HEK293 (cell line): ENCODE measurements around the gene FIS1.

Experiments used
- GLI4 ChIP-seq: fragments of 450-650 bp; formaldehyde crosslinking; IDR thresholded peaks from 2 replicates; pipeline ENCODE4 v1.5.1; 2016; ENCODE audit warnings: missing biosample characterization, missing genetic modification characterization
- REPIN1 ChIP-seq: fragments of 450-650 bp; formaldehyde crosslinking; IDR thresholded peaks from 2 replicates; pipeline ENCODE4 v1.5.1; 2017; ENCODE audit warnings: missing biosample characterization, missing genetic modification characterization, low read depth
- YY2 ChIP-seq: fragments of 450-650 bp; formaldehyde crosslinking; IDR thresholded peaks from 2 replicates; pipeline ENCODE4 v1.5.1; 2016; ENCODE audit warnings: missing biosample characterization, missing genetic modification characterization
- ZBTB20 ChIP-seq: fragments of 450-650 bp; formaldehyde crosslinking; IDR thresholded peaks from 2 replicates; pipeline ENCODE4 v1.5.1; 2016; ENCODE audit warnings: missing biosample characterization, missing genetic modification characterization
- ZFHX2 ChIP-seq: fragments of 450-650 bp; formaldehyde crosslinking; conservative IDR thresholded peaks from 2 replicates; pipeline ENCODE4 v1.5.1; 2016; ENCODE audit warnings: missing biosample characterization, missing genetic modification characterization
- ZFP37 ChIP-seq: fragments of 450-650 bp; formaldehyde crosslinking; IDR thresholded peaks from 2 replicates; pipeline ENCODE4 v1.5.1; 2016; ENCODE audit warnings: missing biosample characterization, missing genetic modification characterization
- ZIC2 ChIP-seq: fragments of 450-650 bp; formaldehyde crosslinking; IDR thresholded peaks from 2 replicates; pipeline ENCODE4 v1.5.1; 2016; ENCODE audit warnings: missing biosample characterization, missing genetic modification characterization
- ZNF175 ChIP-seq: fragments of 450-650 bp; formaldehyde crosslinking; IDR thresholded peaks from 2 replicates; pipeline ENCODE4 v1.5.1; 2016; ENCODE audit warnings: missing biosample characterization, missing genetic modification characterization
- ZNF324 ChIP-seq: fragments of 450-650 bp; formaldehyde crosslinking; IDR thresholded peaks from 2 replicates; pipeline ENCODE4 v1.5.1; 2016; ENCODE audit warnings: missing biosample characterization, missing genetic modification characterization
- ZNF501 ChIP-seq: fragments of 450-650 bp; formaldehyde crosslinking; IDR thresholded peaks from 2 replicates; pipeline ENCODE4 v1.5.1; 2016; ENCODE audit warnings: missing biosample characterization, missing genetic modification characterization
- ZNF600 ChIP-seq: fragments of 450-650 bp; formaldehyde crosslinking; IDR thresholded peaks from 2 replicates; pipeline ENCODE4 v1.5.1; 2016; ENCODE audit warnings: missing biosample characterization, missing genetic modification characterization
- ZNF660 ChIP-seq: fragments of 450-650 bp; IDR thresholded peaks from 2 replicates; pipeline ENCODE4 v1.5.1; 2018; ENCODE audit warnings: missing biosample characterization, mild to moderate bottlenecking, missing genetic modification characterization
- ZNF76 ChIP-seq: fragments of 450-650 bp; formaldehyde crosslinking; IDR thresholded peaks from 2 replicates; pipeline ENCODE4; 2016; ENCODE audit warnings: low read depth, missing biosample characterization, missing genetic modification characterization, borderline replicate concordance
- ZNF785 ChIP-seq: fragments of 450-650 bp; formaldehyde crosslinking; IDR thresholded peaks from 2 replicates; pipeline ENCODE4 v1.5.1; 2016; ENCODE audit warnings: missing biosample characterization, missing genetic modification characterization
- ZSCAN30 ChIP-seq: fragments of 450-650 bp; IDR thresholded peaks from 2 replicates; pipeline ENCODE4 v1.5.1; 2018; ENCODE audit warnings: missing biosample characterization, mild to moderate bottlenecking, missing genetic modification characterization, moderate library complexity
- TF ChIP-seq, protein P1 (sequence below): fragments of 450-650 bp; formaldehyde crosslinking; IDR thresholded peaks from 2 replicates; pipeline ENCODE4 v1.5.1; 2016; ENCODE audit warnings: missing biosample characterization, missing genetic modification characterization
- TF ChIP-seq, protein P2 (sequence below): fragments of 450-650 bp; formaldehyde crosslinking; conservative IDR thresholded peaks from 2 replicates; pipeline ENCODE4 v1.5.1; 2016; ENCODE audit warnings: low read depth, missing biosample characterization, missing genetic modification characterization
- TF ChIP-seq, protein P3 (sequence below): fragments of 450-650 bp; formaldehyde crosslinking; IDR thresholded peaks from 2 replicates; pipeline ENCODE4 v1.5.1; 2016; ENCODE audit warnings: missing biosample characterization, missing genetic modification characterization
- TF ChIP-seq, protein P4 (sequence below): fragments of 450-650 bp; formaldehyde crosslinking; conservative IDR thresholded peaks from 2 replicates; pipeline ENCODE4 v1.5.1; 2016; ENCODE audit warnings: low read depth, missing biosample characterization, missing genetic modification characterization
- TF ChIP-seq, protein P5 (sequence below): fragments of 450-650 bp; formaldehyde crosslinking; IDR thresholded peaks from 2 replicates; pipeline ENCODE4 v1.5.1; 2017; ENCODE audit warnings: missing biosample characterization, missing genetic modification characterization
- TF ChIP-seq, protein P6 (sequence below): fragments of 450-650 bp; formaldehyde crosslinking; IDR thresholded peaks from 2 replicates; pipeline ENCODE4 v1.5.1; 2016; ENCODE audit warnings: missing biosample characterization, missing genetic modification characterization, borderline replicate concordance
- TF ChIP-seq, protein P7 (sequence below): fragments of 450-650 bp; IDR thresholded peaks from 2 replicates; pipeline ENCODE4 v1.5.1; 2018; ENCODE audit warnings: missing biosample characterization, missing genetic modification characterization

FIS1 gene

DNA sequence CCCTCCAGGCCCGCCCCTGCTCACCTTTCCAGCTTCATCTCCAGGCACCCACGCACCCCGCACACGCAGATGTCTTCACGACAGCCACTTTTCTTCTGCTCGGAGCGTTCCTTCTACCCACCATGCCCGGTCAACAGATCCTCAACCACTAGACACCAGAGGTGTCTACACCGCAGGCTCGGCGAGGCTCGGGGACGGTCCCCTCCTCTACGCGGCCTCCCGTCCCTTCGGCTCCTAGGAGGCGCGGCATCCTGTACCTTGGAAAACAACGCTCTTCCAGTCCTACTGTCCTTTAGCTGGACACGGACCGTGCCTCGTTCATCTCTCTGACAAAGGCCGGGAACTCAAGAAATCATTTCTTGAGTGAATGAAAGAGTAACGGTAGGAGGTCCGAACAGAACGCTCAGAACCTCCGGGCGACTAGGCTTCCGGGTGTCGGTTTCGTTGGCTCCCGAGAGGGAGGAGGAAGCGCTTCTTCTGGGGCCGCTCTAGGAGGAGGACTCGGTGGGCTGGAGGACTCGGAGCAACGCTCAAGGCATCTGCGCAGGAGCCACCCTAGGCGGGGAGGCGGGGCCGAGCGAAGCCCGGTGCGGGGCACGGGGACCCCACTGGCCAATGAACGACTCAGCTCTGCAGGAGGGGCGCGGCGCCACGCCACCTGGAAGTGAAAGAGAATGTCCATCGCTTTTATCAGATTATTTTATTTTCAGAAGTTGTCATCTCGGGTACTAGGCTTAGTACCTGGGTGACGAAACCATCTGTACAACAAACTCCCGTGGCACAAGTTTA lies 7.2 kb upstream of the FIS1 start (continued):
- TF ChIP-seq, protein P1, sequence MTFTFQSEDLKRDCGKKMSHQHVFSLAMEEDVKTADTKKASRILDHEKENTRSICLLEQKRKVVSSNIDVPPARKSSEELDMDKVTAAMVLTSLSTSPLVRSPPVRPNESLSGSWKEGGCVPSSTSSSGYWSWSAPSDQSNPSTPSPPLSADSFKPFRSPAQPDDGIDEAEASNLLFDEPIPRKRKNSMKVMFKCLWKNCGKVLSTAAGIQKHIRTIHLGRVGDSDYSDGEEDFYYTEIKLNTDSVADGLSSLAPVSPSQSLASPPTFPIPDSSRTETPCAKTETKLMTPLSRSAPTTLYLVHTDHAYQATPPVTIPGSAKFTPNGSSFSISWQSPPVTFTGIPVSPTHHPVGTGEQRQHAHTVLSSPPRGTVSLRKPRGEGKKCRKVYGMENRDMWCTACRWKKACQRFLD (tag by site-specific recombination) = no peak
- TF ChIP-seq ZNF785 (tag by site-specific recombination) = no peak
- TF ChIP-seq, protein P2, sequence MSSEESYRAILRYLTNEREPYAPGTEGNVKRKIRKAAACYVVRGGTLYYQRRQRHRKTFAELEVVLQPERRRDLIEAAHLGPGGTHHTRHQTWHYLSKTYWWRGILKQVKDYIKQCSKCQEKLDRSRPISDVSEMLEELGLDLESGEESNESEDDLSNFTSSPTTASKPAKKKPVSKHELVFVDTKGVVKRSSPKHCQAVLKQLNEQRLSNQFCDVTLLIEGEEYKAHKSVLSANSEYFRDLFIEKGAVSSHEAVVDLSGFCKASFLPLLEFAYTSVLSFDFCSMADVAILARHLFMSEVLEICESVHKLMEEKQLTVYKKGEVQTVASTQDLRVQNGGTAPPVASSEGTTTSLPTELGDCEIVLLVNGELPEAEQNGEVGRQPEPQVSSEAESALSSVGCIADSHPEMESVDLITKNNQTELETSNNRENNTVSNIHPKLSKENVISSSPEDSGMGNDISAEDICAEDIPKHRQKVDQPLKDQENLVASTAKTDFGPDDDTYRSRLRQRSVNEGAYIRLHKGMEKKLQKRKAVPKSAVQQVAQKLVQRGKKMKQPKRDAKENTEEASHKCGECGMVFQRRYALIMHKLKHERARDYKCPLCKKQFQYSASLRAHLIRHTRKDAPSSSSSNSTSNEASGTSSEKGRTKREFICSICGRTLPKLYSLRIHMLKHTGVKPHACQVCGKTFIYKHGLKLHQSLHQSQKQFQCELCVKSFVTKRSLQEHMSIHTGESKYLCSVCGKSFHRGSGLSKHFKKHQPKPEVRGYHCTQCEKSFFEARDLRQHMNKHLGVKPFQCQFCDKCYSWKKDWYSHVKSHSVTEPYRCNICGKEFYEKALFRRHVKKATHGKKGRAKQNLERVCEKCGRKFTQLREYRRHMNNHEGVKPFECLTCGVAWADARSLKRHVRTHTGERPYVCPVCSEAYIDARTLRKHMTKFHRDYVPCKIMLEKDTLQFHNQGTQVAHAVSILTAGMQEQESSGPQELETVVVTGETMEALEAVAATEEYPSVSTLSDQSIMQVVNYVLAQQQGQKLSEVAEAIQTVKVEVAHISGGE (tag by site-specific recombination) = peak; percentile 93
- TF ChIP-seq, protein P3, sequence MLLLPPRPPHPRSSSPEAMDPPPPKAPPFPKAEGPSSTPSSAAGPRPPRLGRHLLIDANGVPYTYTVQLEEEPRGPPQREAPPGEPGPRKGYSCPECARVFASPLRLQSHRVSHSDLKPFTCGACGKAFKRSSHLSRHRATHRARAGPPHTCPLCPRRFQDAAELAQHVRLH (tag by site-specific recombination) = no peak
- 0 out of 2 replicates have a peak, but pooled peaks have one; percentile 50 for TF ChIP-seq ZNF600 (tag by site-specific recombination)
- TF ChIP-seq ZNF501 (tag by site-specific recombination) = peak; percentile 84
- TF ChIP-seq ZNF76 (tag by site-specific recombination) = peak; percentile 64; the same call in 1 of the 2 replicates
- TF ChIP-seq GLI4 = no peak
- 0 out of 2 replicates have a peak, but pooled peaks have one; percentile 31 for TF ChIP-seq ZFP37 (tag by site-specific recombination)
- TF ChIP-seq ZNF175 (tag by site-specific recombination) = no peak
- TF ChIP-seq ZBTB20 (tag by site-specific recombination) = peak; percentile 43; the same call in 1 of the 2 replicates
- TF ChIP-seq, protein P4, sequence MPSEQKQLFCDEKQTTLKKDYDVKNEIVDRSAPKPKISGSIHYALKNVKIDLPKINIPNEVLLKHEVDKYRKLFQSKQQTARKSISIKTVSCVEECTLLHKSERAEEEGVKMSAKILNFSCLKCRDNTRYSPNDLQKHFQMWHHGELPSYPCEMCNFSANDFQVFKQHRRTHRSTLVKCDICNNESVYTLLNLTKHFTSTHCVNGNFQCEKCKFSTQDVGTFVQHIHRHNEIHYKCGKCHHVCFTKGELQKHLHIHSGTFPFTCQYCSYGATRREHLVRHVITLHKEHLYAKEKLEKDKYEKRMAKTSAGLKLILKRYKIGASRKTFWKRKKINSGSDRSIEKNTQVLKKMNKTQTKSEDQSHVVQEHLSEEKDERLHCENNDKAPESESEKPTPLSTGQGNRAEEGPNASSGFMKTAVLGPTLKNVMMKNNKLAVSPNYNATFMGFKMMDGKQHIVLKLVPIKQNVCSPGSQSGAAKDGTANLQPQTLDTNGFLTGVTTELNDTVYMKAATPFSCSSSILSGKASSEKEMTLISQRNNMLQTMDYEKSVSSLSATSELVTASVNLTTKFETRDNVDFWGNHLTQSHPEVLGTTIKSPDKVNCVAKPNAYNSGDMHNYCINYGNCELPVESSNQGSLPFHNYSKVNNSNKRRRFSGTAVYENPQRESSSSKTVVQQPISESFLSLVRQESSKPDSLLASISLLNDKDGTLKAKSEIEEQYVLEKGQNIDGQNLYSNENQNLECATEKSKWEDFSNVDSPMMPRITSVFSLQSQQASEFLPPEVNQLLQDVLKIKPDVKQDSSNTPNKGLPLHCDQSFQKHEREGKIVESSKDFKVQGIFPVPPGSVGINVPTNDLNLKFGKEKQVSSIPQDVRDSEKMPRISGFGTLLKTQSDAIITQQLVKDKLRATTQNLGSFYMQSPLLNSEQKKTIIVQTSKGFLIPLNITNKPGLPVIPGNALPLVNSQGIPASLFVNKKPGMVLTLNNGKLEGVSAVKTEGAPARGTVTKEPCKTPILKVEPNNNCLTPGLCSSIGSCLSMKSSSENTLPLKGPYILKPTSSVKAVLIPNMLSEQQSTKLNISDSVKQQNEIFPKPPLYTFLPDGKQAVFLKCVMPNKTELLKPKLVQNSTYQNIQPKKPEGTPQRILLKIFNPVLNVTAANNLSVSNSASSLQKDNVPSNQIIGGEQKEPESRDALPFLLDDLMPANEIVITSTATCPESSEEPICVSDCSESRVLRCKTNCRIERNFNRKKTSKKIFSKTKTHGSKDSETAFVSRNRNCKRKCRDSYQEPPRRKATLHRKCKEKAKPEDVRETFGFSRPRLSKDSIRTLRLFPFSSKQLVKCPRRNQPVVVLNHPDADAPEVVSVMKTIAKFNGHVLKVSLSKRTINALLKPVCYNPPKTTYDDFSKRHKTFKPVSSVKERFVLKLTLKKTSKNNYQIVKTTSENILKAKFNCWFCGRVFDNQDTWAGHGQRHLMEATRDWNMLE (tag by site-specific recombination) = peak; percentile 46; the same call in 1 of the 2 replicates
- TF ChIP-seq ZNF324 (tag by site-specific recombination) = no peak
- peak; percentile 8; the same call in 1 of the 2 replicates for TF ChIP-seq ZIC2 (tag by site-specific recombination)
- TF ChIP-seq YY2 (tag by site-specific recombination) = no peak
- TF ChIP-seq ZNF660 = peak; percentile 40
- TF ChIP-seq ZFHX2 (tag by site-specific recombination) = peak; percentile 82
- no peak for TF ChIP-seq REPIN1 (tag by site-specific recombination)
- TF ChIP-seq, protein P5, sequence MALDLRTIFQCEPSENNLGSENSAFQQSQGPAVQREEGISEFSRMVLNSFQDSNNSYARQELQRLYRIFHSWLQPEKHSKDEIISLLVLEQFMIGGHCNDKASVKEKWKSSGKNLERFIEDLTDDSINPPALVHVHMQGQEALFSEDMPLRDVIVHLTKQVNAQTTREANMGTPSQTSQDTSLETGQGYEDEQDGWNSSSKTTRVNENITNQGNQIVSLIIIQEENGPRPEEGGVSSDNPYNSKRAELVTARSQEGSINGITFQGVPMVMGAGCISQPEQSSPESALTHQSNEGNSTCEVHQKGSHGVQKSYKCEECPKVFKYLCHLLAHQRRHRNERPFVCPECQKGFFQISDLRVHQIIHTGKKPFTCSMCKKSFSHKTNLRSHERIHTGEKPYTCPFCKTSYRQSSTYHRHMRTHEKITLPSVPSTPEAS (tag by site-specific recombination) = 0 out of 2 replicates have a peak, but pooled peaks have one; percentile 21
- TF ChIP-seq, protein P6, sequence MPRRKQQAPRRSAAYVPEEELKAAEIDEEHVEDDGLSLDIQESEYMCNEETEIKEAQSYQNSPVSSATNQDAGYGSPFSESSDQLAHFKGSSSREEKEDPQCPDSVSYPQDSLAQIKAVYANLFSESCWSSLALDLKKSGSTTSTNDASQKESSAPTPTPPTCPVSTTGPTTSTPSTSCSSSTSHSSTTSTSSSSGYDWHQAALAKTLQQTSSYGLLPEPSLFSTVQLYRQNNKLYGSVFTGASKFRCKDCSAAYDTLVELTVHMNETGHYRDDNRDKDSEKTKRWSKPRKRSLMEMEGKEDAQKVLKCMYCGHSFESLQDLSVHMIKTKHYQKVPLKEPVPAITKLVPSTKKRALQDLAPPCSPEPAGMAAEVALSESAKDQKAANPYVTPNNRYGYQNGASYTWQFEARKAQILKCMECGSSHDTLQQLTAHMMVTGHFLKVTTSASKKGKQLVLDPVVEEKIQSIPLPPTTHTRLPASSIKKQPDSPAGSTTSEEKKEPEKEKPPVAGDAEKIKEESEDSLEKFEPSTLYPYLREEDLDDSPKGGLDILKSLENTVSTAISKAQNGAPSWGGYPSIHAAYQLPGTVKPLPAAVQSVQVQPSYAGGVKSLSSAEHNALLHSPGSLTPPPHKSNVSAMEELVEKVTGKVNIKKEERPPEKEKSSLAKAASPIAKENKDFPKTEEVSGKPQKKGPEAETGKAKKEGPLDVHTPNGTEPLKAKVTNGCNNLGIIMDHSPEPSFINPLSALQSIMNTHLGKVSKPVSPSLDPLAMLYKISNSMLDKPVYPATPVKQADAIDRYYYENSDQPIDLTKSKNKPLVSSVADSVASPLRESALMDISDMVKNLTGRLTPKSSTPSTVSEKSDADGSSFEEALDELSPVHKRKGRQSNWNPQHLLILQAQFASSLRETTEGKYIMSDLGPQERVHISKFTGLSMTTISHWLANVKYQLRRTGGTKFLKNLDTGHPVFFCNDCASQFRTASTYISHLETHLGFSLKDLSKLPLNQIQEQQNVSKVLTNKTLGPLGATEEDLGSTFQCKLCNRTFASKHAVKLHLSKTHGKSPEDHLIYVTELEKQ (tag by site-specific recombination) = no peak
- TF ChIP-seq, protein P7, sequence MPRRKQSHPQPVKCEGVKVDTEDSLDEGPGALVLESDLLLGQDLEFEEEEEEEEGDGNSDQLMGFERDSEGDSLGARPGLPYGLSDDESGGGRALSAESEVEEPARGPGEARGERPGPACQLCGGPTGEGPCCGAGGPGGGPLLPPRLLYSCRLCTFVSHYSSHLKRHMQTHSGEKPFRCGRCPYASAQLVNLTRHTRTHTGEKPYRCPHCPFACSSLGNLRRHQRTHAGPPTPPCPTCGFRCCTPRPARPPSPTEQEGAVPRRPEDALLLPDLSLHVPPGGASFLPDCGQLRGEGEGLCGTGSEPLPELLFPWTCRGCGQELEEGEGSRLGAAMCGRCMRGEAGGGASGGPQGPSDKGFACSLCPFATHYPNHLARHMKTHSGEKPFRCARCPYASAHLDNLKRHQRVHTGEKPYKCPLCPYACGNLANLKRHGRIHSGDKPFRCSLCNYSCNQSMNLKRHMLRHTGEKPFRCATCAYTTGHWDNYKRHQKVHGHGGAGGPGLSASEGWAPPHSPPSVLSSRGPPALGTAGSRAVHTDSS = no peak
- TF ChIP-seq ZSCAN30 (tag by site-specific recombination) = 0 out of 2 replicates have a peak, but pooled peaks have one; percentile 18
